Ishikawa (cell line): ENCODE data around the gene MTUS2.

Experiments
- CEBPB ChIP-seq: IDR thresholded peaks from 2 replicates; pipeline ENCODE4 v1.6.1; 2012
- CREB1 ChIP-seq: IDR thresholded peaks from 2 replicates; pipeline ENCODE4 v1.6.1; 2012; ENCODE audit warnings: low read depth
- EGR1 ChIP-seq: IDR thresholded peaks from 2 replicates; pipeline ENCODE4 v1.6.1; 2012
- EP300 ChIP-seq: IDR thresholded peaks from 2 replicates; pipeline ENCODE4 v1.6.1; 2012; ENCODE audit warnings: borderline replicate concordance
- FOXM1 ChIP-seq: IDR thresholded peaks from 2 replicates; pipeline ENCODE4 v1.6.1; 2012; ENCODE audit warnings: low read depth, borderline replicate concordance
- NFIC ChIP-seq: IDR thresholded peaks from 2 replicates; pipeline ENCODE4 v1.6.1; 2012
- RAD21 ChIP-seq: IDR thresholded peaks from 2 replicates; pipeline ENCODE4 v1.6.1; 2012; ENCODE audit warnings: low read depth
- TAF1 ChIP-seq: IDR thresholded peaks from 2 replicates; pipeline ENCODE4 v1.6.1; 2012; ENCODE audit warnings: low read depth, mild to moderate bottlenecking
- TCF12 ChIP-seq: IDR thresholded peaks from 2 replicates; pipeline ENCODE4 v1.6.1; 2012; ENCODE audit warnings: low read depth
- TEAD4 ChIP-seq: IDR thresholded peaks from 2 replicates; pipeline ENCODE4 v1.6.1; 2012
- YY1 ChIP-seq: IDR thresholded peaks from 2 replicates; pipeline ENCODE4 v1.6.1; 2012; ENCODE audit warnings: low read depth
- ZBTB7A ChIP-seq: IDR thresholded peaks from 2 replicates; pipeline ENCODE4 v1.6.1; 2012; ENCODE audit warnings: low read depth
- TF ChIP-seq, protein P1 (sequence below): IDR thresholded peaks from 2 replicates; pipeline ENCODE4 v1.6.1; 2012
- TF ChIP-seq, protein P2 (sequence below): IDR thresholded peaks from 2 replicates; pipeline ENCODE4 v1.6.1; 2012
- TF ChIP-seq, protein P3 (sequence below): IDR thresholded peaks from 2 replicates; pipeline ENCODE4 v1.6.1; 2012; ENCODE audit warnings: low read depth, mild to moderate bottlenecking

The MTUS2 gene

DNA sequence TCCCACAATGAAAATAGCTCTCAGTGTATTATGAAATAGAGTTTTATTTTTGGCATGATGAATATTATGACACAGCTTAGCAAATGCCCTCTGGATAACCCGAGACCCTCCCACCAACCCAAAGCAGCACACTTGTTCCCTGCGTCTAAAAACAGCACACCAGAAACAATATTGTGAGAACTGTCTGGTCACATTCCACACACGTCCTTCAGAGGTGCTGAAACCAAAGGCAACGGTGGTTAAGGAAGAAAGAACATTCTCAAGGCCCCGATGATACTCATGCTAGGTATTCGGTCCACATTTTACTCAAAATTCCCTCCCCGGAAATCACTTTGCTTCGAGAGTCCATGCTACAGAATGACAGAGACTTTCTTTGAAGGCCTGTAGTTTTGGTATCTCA, 618.6 kb downstream of the MTUS2 start:
- TF ChIP-seq CEBPB (no peak), FOXM1 (no peak), TEAD4 (no peak), EP300 (no peak), YY1 (no peak), ZBTB7A (no peak), EGR1 (no peak), TCF12 (no peak), RAD21 (no peak), CREB1 (no peak), TAF1 (no peak), NFIC (no peak)
- TF ChIP-seq, protein P1, sequence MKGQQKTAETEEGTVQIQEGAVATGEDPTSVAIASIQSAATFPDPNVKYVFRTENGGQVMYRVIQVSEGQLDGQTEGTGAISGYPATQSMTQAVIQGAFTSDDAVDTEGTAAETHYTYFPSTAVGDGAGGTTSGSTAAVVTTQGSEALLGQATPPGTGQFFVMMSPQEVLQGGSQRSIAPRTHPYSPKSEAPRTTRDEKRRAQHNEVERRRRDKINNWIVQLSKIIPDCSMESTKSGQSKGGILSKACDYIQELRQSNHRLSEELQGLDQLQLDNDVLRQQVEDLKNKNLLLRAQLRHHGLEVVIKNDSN = no peak
- TF ChIP-seq, protein P2, sequence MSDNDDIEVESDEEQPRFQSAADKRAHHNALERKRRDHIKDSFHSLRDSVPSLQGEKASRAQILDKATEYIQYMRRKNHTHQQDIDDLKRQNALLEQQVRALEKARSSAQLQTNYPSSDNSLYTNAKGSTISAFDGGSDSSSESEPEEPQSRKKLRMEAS = no peak
- TF ChIP-seq, protein P3, sequence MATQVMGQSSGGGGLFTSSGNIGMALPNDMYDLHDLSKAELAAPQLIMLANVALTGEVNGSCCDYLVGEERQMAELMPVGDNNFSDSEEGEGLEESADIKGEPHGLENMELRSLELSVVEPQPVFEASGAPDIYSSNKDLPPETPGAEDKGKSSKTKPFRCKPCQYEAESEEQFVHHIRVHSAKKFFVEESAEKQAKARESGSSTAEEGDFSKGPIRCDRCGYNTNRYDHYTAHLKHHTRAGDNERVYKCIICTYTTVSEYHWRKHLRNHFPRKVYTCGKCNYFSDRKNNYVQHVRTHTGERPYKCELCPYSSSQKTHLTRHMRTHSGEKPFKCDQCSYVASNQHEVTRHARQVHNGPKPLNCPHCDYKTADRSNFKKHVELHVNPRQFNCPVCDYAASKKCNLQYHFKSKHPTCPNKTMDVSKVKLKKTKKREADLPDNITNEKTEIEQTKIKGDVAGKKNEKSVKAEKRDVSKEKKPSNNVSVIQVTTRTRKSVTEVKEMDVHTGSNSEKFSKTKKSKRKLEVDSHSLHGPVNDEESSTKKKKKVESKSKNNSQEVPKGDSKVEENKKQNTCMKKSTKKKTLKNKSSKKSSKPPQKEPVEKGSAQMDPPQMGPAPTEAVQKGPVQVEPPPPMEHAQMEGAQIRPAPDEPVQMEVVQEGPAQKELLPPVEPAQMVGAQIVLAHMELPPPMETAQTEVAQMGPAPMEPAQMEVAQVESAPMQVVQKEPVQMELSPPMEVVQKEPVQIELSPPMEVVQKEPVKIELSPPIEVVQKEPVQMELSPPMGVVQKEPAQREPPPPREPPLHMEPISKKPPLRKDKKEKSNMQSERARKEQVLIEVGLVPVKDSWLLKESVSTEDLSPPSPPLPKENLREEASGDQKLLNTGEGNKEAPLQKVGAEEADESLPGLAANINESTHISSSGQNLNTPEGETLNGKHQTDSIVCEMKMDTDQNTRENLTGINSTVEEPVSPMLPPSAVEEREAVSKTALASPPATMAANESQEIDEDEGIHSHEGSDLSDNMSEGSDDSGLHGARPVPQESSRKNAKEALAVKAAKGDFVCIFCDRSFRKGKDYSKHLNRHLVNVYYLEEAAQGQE = no peak

DNA sequence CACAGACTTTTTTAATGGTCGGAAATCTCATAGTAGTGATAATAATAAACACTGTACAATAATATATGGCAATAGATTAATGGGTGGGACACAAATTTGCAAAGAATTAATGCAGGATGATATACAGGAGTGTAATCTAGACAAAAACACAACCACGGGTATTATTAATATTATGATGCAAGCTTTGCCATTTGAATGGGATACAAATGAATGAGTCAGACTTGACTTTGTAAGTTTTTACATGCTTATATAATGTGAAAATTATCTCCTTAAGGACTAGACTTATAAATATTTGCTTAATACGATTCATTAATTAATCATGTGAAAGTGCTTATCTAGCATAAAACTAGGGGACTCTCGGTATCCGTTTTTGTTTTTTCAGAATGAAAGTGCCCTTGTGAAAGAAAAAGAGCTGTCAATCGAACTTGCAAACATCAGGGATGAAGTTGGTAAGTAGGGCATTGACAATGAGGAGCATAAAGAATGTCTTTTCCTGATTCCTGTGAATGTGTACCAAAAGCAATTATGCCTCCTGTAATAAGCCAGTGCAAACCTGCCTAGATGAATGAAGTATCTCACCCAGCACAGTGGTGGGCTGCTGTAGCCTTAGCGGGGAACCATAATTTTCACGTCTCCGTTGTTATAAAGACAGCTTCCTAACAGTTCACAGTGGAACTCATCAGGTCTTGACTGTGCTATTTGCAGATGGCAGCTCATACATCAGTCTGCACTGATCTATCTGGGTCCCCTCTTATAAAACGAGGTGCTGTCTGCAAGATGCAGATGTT, 619.7 kb downstream of the MTUS2 start:
- TF ChIP-seq ZBTB7A (no peak), EP300 (no peak), TAF1 (no peak), CEBPB (no peak), NFIC (no peak), CREB1 (no peak), YY1 (no peak), TCF12 (no peak), RAD21 (no peak), TEAD4 (no peak), FOXM1 (no peak), EGR1 (no peak)
- TF ChIP-seq, protein P2 = no peak
- TF ChIP-seq, protein P1 = no peak
- TF ChIP-seq, protein P3 = no peak

DNA sequence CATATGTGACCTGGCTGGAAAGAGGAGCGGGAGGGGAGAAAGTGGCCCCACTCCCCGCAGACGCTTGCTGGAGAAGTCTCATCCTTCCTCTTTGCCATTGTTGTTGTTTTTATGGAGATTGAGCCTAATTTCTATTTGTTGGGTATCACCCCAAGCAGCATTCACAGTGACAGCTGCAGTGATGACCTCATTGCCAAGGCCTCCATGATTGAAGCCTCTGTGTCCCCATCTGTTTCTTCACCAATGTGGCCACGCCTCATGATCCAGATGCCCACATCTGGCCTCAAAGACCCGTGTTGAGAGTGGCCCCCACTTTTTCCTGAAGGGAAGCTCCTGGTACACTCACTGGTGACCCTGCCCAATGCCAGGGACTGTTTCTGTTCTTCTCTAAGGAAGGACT, 621.2 kb downstream of the MTUS2 start:
- TF ChIP-seq CEBPB (no peak), CREB1 (no peak), EGR1 (no peak), EP300 (no peak), NFIC (no peak), FOXM1 (no peak)
- TF ChIP-seq, protein P2 = no peak
- TF ChIP-seq, protein P1 = no peak
- TF ChIP-seq, protein P3 = no peak

DNA sequence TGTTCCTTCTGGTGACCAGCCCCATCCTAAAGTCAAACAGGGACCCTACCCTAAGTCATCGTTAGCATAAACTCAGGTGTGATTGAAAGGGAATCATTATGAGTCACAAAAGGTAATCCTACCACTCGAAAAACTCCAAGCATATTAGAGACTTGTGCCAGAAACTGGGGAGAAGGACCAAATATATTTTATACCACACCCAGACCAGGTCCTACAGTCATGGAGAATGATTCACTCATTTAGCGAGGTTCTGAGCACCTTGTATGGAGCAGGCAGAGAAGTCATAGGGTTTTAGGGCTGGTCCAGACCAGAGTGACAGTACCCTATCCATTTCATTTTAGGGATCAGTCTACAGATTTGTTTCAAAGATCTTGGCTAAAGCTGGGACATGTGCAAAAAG, 625.9 kb downstream of the MTUS2 start:
- TF ChIP-seq YY1 (no peak), CREB1 (no peak), TAF1 (no peak), NFIC (no peak), FOXM1 (no peak), EGR1 (no peak), ZBTB7A (no peak)
- TF ChIP-seq, protein P1 = no peak
- TF ChIP-seq, protein P2 = no peak
- TF ChIP-seq, protein P3 = no peak
